Smooth muscle cell (in vitro differentiated cells): ENCODE results near the gene SLC39A11. TPM values are rescaled to one million over a fixed set of nuclear protein-coding genes. Genes with fewer than 3 reads are reported as not detected.

ENCODE experiments used
- DNase-seq: peaks from one replicate; lab custom pipeline; 2025; ENCODE audit not compliant: unreplicated experiment; lab: John Stamatoyannopoulos, UW
- H2AFZ ChIP-seq: fragments of 200-600 bp; sonication (generic); 2 replicates; pipeline ENCODE4 v1.6.0; 2016; ENCODE audit warnings: antibody characterized with exemption, low read depth, mild to moderate bottlenecking
- H3F3A ChIP-seq: fragments of 200-600 bp; sonication (generic); 2 replicates; pipeline ENCODE4 v1.6.0; 2017; ENCODE audit warnings: antibody characterized with exemption, low read depth
- H3K27ac ChIP-seq: fragments of 200-600 bp; sonication (generic); 2 replicates; pipeline ENCODE4 v1.5.1; 2016; ENCODE audit warnings: low read depth, mild to moderate bottlenecking
- H3K27me3 ChIP-seq: fragments of 200-600 bp; sonication (generic); 2 replicates; pipeline ENCODE4 v1.6.1; 2016; ENCODE audit warnings: low read depth, mild to moderate bottlenecking
- H3K36me3 ChIP-seq: fragments of 200-600 bp; sonication (generic); 2 replicates; pipeline ENCODE4 v1.5.1; 2016; ENCODE audit warnings: low read depth
- H3K4me1 ChIP-seq: fragments of 200-600 bp; sonication (generic); 2 replicates; pipeline ENCODE4 v1.5.1; 2016; ENCODE audit warnings: low read depth
- H3K4me2 ChIP-seq: fragments of 200-600 bp; sonication (generic); 2 replicates; pipeline ENCODE4 v1.6.0; 2016; ENCODE audit warnings: mild to moderate bottlenecking
- H3K4me3 ChIP-seq: fragments of 200-600 bp; sonication (generic); 2 replicates; pipeline ENCODE4 v1.5.1; 2016; ENCODE audit warnings: mild to moderate bottlenecking
- H3K79me2 ChIP-seq: fragments of 200-600 bp; sonication (generic); 2 replicates; pipeline ENCODE4 v1.6.0; 2016; ENCODE audit warnings: low read depth, mild to moderate bottlenecking
- H3K9ac ChIP-seq: fragments of 200-600 bp; sonication (generic); 2 replicates; pipeline ENCODE4 v1.6.0; 2016; ENCODE audit warnings: low read depth
- H3K9me3 ChIP-seq: fragments of 200-600 bp; sonication (generic); replicated peaks from 2 replicates; pipeline ENCODE4 v1.5.1; 2016; ENCODE audit warnings: low read depth
- H4K20me1 ChIP-seq: fragments of 200-600 bp; sonication (generic); 2 replicates; pipeline ENCODE4 v1.6.0; 2016; ENCODE audit warnings: low read depth
- CTCF ChIP-seq: fragments of 200-600 bp; sonication (generic); IDR thresholded peaks from 2 replicates; pipeline ENCODE4 v1.5.1; 2017; ENCODE audit warnings: borderline replicate concordance, mild to moderate bottlenecking, antibody characterized with exemption; ENCODE audit not compliant: insufficient read depth, poor library complexity, severe bottlenecking
- WGBS: methylation state at CpG from one replicate; pipeline ENCODE4 v1.1.7; 2016; ENCODE audit warnings: low lambda C conversion rate; 5-methylcytosine and 5-hydroxymethylcytosine counted together
- polyA plus RNA-seq: library from polyadenylated mRNA; unstranded; fragments of >200 nt; fragmentation: Nextera tagmentation; extraction: Ambion mirVana; gene quantifications from 2 replicates; pipeline ENCODE4 v1.2.1, GENCODE V29; 2016
- total RNA-seq: library from RNA; depleted of rRNA; stranded (reverse); fragments of >200 nt; gene quantifications from 2 replicates; pipeline ENCODE4 v1.2.3, GENCODE V29; 2014

SLC39A11 gene
- total and polyA plus RNA-seq, 2 experiments from 2014 or later, result 9.2 to 36.7 TPM

DNA sequence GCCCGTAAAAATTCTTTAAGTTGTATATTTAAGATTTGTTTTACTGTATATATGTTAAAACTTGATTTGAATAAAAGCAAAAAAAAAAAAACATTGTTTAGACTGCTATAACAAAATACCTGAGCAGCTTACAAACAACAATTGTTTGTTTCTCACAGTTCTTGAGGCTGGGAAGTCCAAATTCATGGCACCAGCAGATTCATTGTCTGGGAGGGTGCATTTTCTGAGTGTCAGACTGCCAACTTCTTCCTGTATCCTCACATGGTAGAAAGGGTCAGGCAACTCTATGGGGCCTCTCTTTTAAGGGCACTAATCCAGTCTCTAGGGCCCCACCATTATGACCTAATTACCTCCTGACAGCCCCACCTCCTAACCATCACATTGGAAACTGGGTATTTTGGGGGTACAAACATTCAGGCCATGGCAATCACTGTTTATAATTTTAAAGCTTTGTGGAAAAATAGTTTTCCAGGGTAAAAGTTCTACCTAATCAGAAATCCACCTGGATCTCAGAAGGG, 281.4 kb downstream of the SLC39A11 start:
- no peak for TF ChIP-seq CTCF
- Histone ChIP-seq H3K4me1 (no peaks in the 10 kb centered on the region), H3K9ac (no peak overlapping the region), H3K79me2 (no peaks in the 10 kb centered on the region), H4K20me1 (no peaks in the 10 kb centered on the region), H3K9me3 (no peaks in the 10 kb centered on the region), H3K4me2 (no peak overlapping the region), H3K27me3 (no peaks in the 10 kb centered on the region), H3K27ac (no peak overlapping the region), H3K36me3 (no peaks in the 10 kb centered on the region), H3K4me3 (no peak overlapping the region), H3F3A (no peaks in the 10 kb centered on the region), H2AFZ (no peak overlapping the region)
- DNase-seq, result no peak
- WGBS, result 37% methylated on average over 1 of the region's 1 CpG

- H3K27me3 ChIP-seq, result no peaks in the 10 kb centered on the region
- no peak overlapping the region for H3K9ac ChIP-seq
- H3K36me3 ChIP-seq, result no peaks in the 10 kb centered on the region
- H2AFZ ChIP-seq, result no peak overlapping the region
- TF ChIP-seq CTCF, result no peak
- H3K79me2 ChIP-seq, result no peaks in the 10 kb centered on the region
- no peak overlapping the region for H3K4me3 ChIP-seq
- DNase-seq, result no peak
- no peaks in the 10 kb centered on the region for H4K20me1 ChIP-seq
- no peak overlapping the region for H3K4me2 ChIP-seq
- WGBS, result 71% methylated on average over 5 of the region's 5 CpGs
- no peaks in the 10 kb centered on the region for H3F3A ChIP-seq
- no peaks in the 10 kb centered on the region for H3K4me1 ChIP-seq
- no peaks in the 10 kb centered on the region for H3K9me3 ChIP-seq
- no peak overlapping the region for H3K27ac ChIP-seq
Measured at GRCh38 chr17:72806011-72806410, 286.5 kb downstream of the SLC39A11 start.

DNA sequence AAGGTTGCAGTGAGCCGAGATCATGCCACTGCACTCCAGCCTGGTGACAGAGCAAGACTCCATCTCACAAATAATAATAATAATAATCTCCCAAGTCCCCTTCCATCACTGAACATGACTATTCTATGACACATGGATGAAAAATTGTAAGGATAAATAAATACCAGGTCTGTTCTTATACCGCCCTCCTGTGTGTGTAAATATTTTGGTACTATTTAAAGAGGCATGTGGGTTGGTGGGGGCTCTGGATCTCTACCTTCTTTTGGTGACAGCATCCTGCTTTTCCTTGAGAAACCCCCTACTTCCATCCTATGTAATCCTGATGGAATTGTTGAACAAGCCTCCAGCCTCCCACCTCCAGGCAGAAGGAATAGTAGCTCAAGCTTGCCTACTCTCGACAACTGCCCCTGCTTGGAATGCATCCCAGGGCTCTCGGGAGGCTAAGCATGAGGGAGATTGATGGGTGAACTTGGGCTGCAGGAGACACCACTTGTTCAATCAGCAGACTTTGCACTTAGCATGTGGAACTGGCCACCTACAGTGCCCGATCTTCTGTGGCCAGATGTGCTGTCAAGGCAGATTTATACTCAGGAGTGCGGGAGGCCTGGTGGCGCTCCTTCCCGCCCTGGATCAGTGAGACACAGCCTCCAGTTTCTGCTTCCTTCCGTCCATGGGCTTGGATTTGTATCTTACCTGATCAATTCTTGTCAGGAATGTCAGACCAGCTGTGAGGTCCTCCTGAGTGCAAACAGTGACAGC, 287.4 kb downstream of the SLC39A11 start:
- no peak for DNase-seq
- TF ChIP-seq CTCF, result no peak
- H3K4me2 ChIP-seq, result no peak overlapping the region
- H3K4me3 ChIP-seq, result no peak overlapping the region
- no peaks in the 10 kb centered on the region for H3K4me1 ChIP-seq
- H3K9ac ChIP-seq, result no peak overlapping the region
- 92% methylated on average over 9 of the region's 9 CpGs for WGBS
- no peaks in the 10 kb centered on the region for H3K27me3 ChIP-seq
- no peak overlapping the region for H3K27ac ChIP-seq
- no peaks in the 10 kb centered on the region for H3K9me3 ChIP-seq
- H3F3A ChIP-seq, result no peaks in the 10 kb centered on the region
- no peaks in the 10 kb centered on the region for H3K36me3 ChIP-seq
- H3K79me2 ChIP-seq, result no peaks in the 10 kb centered on the region
- H4K20me1 ChIP-seq, result no peaks in the 10 kb centered on the region
- no peak overlapping the region for H2AFZ ChIP-seq

- Histone ChIP-seq H3K9ac (no peak overlapping the region), H3K36me3 (no peaks in the 10 kb centered on the region), H3K4me1 (no peaks in the 10 kb centered on the region), H2AFZ (no peak overlapping the region), H3K9me3 (peaks cover 4% of the 10 kb centered on the region), H3K27ac (no peak overlapping the region), H3K79me2 (no peaks in the 10 kb centered on the region), H3F3A (no peaks in the 10 kb centered on the region), H3K27me3 (no peaks in the 10 kb centered on the region), H3K4me3 (no peak overlapping the region), H3K4me2 (no peak overlapping the region), H4K20me1 (no peaks in the 10 kb centered on the region)
- WGBS, result 91% methylated on average over 8 of the region's 8 CpGs
- no peak for TF ChIP-seq CTCF
- no peak for DNase-seq
Measured at GRCh38 chr17:72802726-72803125, 289.8 kb downstream of the SLC39A11 start.
